Endothelial cell of umbilical vein (primary cell): ENCODE measurements around the gene KCNG2.

Source experiments
- CTCF ChIP-seq, 2 donors: IDR thresholded peaks; 1 replicate in 1 of 2; 2 replicates in 1 of 2; pipeline ENCODE4 v1.5.1; 2011; ENCODE audit warnings: low read length in 2 of 2, mild to moderate bottlenecking in 2 of 2, moderate library complexity in 2 of 2, control low read depth in 1 of 2, inconsistent platforms in 1 of 2, low read depth in 1 of 2; ENCODE audit not compliant: insufficient read depth in 1 of 2; ENCODE audit errors: extremely low read depth in 1 of 2
- EZH2 ChIP-seq: IDR thresholded peaks from 2 replicates; pipeline ENCODE4 v1.6.1; 2012; ENCODE audit warnings: borderline replicate concordance, low read depth, mild to moderate bottlenecking, moderate library complexity, low read length, inconsistent platforms; ENCODE audit not compliant: severe bottlenecking
- GATA2 ChIP-seq: IDR thresholded peaks from 2 replicates; pipeline ENCODE4 v1.7.0; 2011; ENCODE audit warnings: low read depth, mild to moderate bottlenecking, moderate library complexity, mixed read lengths, low read length; ENCODE audit not compliant: insufficient read length, insufficient read depth
- JUN ChIP-seq: IDR thresholded peaks from 2 replicates; pipeline ENCODE4 v1.6.1; 2011; ENCODE audit warnings: borderline replicate concordance, low read depth; ENCODE audit not compliant: insufficient read length, insufficient read depth
- MAX ChIP-seq: IDR thresholded peaks from 2 replicates; pipeline ENCODE4 v1.6.1; 2011; ENCODE audit not compliant: insufficient read depth, insufficient read length
- MYC ChIP-seq: IDR thresholded peaks from one replicate; pipeline ENCODE4 v1.6.1; 2011; ENCODE audit warnings: mild to moderate bottlenecking, low read depth, low read length
- POLR2A ChIP-seq: IDR thresholded peaks from 2 replicates; pipeline ENCODE4 v1.6.1; 2012; ENCODE audit warnings: low read depth, mild to moderate bottlenecking, control low read depth, low read length
- POLR2AphosphoS5 ChIP-seq: IDR thresholded peaks from 2 replicates; pipeline ENCODE4 v1.6.1; 2012; ENCODE audit warnings: low read depth, mild to moderate bottlenecking, control low read depth, low read length, moderate library complexity; ENCODE audit not compliant: insufficient read depth

GRCh38 chr18:79851489-79851888 is 53.8 kb downstream of the KCNG2 start:
- TF ChIP-seq CTCF (IDR thresholded peaks at IDR 0.05; ENCODE audit: extremely low read depth in 1 of 2, insufficient read depth in 1 of 2, low read depth in 1 of 2, low read length in 2 of 2) (no peak), POLR2A (no peak), MYC (no peak), EZH2 (no peak), GATA2 (no peak), JUN (no peak), POLR2AphosphoS5 (no peak), MAX (no peak)
